H9 (cell line): ENCODE results near the gene TM9SF3. TPM values are rescaled to one million over a fixed set of nuclear protein-coding genes. Genes with fewer than 3 reads are reported as not detected.

Source experiments
- DNase-seq: peaks from one replicate; pipeline ENCODE4 v3.0.0-alpha.2; 2017
- H2AFZ ChIP-seq: one replicate; pipeline ENCODE4 v1.6.1; 2013; ENCODE audit warnings: mild to moderate bottlenecking, low read length, control low read depth, moderate library complexity
- H2AK5ac ChIP-seq: 2 replicates; pipeline ENCODE4 v1.6.1; 2013; ENCODE audit warnings: low read length, control low read depth, mixed read lengths; ENCODE audit not compliant: insufficient read length
- H2BK120ac ChIP-seq: one replicate; pipeline ENCODE4 v1.6.1; 2013; ENCODE audit warnings: low read depth, mild to moderate bottlenecking, low read length, control low read depth, inconsistent platforms; ENCODE audit not compliant: poor library complexity, severe bottlenecking
- H2BK12ac ChIP-seq: 2 replicates; pipeline ENCODE4 v1.6.1; 2013; ENCODE audit warnings: low read length, control low read depth, mixed read lengths, low read depth; ENCODE audit not compliant: insufficient read length
- H2BK15ac ChIP-seq: 2 replicates; pipeline ENCODE4 v1.6.1; 2013; ENCODE audit warnings: low read depth, low read length, control low read depth
- H2BK20ac ChIP-seq: one replicate; pipeline ENCODE4 v1.6.1; 2013; ENCODE audit warnings: low read depth, mild to moderate bottlenecking, low read length, control low read depth, inconsistent platforms; ENCODE audit not compliant: poor library complexity, severe bottlenecking
- H2BK5ac ChIP-seq: 2 replicates; pipeline ENCODE4 v1.6.1; 2013; ENCODE audit warnings: low read length, control low read depth, mixed read lengths; ENCODE audit not compliant: insufficient read length
- H3K14ac ChIP-seq: 2 replicates; pipeline ENCODE4 v1.6.1; 2013; ENCODE audit warnings: low read length, control low read depth; ENCODE audit not compliant: insufficient read depth
- H3K18ac ChIP-seq: 2 replicates; pipeline ENCODE4 v1.6.1; 2013; ENCODE audit warnings: low read depth, mild to moderate bottlenecking, mixed read lengths, low read length, control low read depth; ENCODE audit not compliant: insufficient read length
- H3K23ac ChIP-seq: 2 replicates; pipeline ENCODE4 v1.6.1; 2013; ENCODE audit warnings: low read length, control low read depth, mixed read lengths, low read depth; ENCODE audit not compliant: insufficient read length
- H3K23me2 ChIP-seq: 2 replicates; pipeline ENCODE4 v1.6.1; 2013; ENCODE audit warnings: low read depth, mild to moderate bottlenecking, mixed read lengths, low read length, control low read depth; ENCODE audit not compliant: insufficient read length, poor library complexity, severe bottlenecking
- H3K27ac ChIP-seq: 2 replicates; pipeline ENCODE4 v1.5.1; 2013; ENCODE audit warnings: low read length, control low read depth, mixed read lengths, low read depth; ENCODE audit not compliant: insufficient read length
- H3K27me3 ChIP-seq: 2 replicates; pipeline ENCODE4 v1.6.1; 2013; ENCODE audit warnings: low read length, control low read depth, inconsistent platforms; ENCODE audit not compliant: insufficient read depth
- H3K4ac ChIP-seq: 2 replicates; pipeline ENCODE4 v1.6.1; 2013; ENCODE audit warnings: low read depth, mild to moderate bottlenecking, control low read depth, inconsistent platforms, low read length, moderate library complexity
- H3K4me1 ChIP-seq: 2 replicates; pipeline ENCODE4 v1.6.1; 2013; ENCODE audit warnings: low read length, control low read depth, inconsistent platforms; ENCODE audit not compliant: insufficient read depth
- H3K4me2 ChIP-seq: 2 replicates; pipeline ENCODE4 v1.6.1; 2013; ENCODE audit warnings: low read length, control low read depth, mixed read lengths; ENCODE audit not compliant: insufficient read length, insufficient read depth
- H3K56ac ChIP-seq: 2 replicates; pipeline ENCODE4 v1.6.1; 2013; ENCODE audit warnings: low read depth, mild to moderate bottlenecking, mixed read lengths, low read length, control low read depth; ENCODE audit not compliant: insufficient read length
- H3K79me1 ChIP-seq: 2 replicates; pipeline ENCODE4 v1.6.1; 2013; ENCODE audit warnings: low read depth, mild to moderate bottlenecking, moderate library complexity, low read length, control low read depth, inconsistent platforms; ENCODE audit not compliant: insufficient read depth, poor library complexity, severe bottlenecking
- H3K79me2 ChIP-seq: 2 replicates; pipeline ENCODE4 v1.6.1; 2013; ENCODE audit warnings: low read length, control low read depth, inconsistent platforms; ENCODE audit not compliant: insufficient read depth
- H3K9ac ChIP-seq: 2 replicates; pipeline ENCODE4 v1.6.1; 2013; ENCODE audit warnings: low read length, control low read depth, mixed read lengths; ENCODE audit not compliant: insufficient read length; ENCODE audit errors: extremely low read depth
- H3K9me3 ChIP-seq: one replicate; pipeline ENCODE4 v1.6.1; 2013; ENCODE audit warnings: low read depth, low read length, inconsistent platforms; ENCODE audit not compliant: control insufficient read depth
- H3T11ph ChIP-seq: one replicate; pipeline ENCODE4 v1.6.1; 2013; ENCODE audit warnings: mild to moderate bottlenecking, low read length, control low read depth, inconsistent platforms
- H4K20me1 ChIP-seq: one replicate; pipeline ENCODE4 v1.6.1; 2013; ENCODE audit not compliant: control insufficient read depth, insufficient read length, insufficient read depth
- H4K5ac ChIP-seq: 2 replicates; pipeline ENCODE4 v1.6.1; 2013; ENCODE audit warnings: low read depth, mild to moderate bottlenecking, mixed read lengths, low read length, control low read depth; ENCODE audit not compliant: insufficient read length
- H4K8ac ChIP-seq: replicated peaks from 2 replicates; pipeline ENCODE4 v1.6.1; 2013; ENCODE audit warnings: low read length, control low read depth, mixed read lengths, low read depth; ENCODE audit not compliant: insufficient read length
- H4K91ac ChIP-seq: 2 replicates; pipeline ENCODE4 v1.6.1; 2013; ENCODE audit warnings: low read depth, mild to moderate bottlenecking, moderate library complexity, mixed read lengths, low read length, control low read depth; ENCODE audit not compliant: insufficient read length
- H3K27ac Mint-ChIP-seq, 3 experiments: 2 replicates in 2 of 3; 3 replicates in 1 of 3; pipeline ENCODE4 v1.8.0; 2020 to 2021; ENCODE audit warnings: mixed read lengths in 3 of 3, mild to moderate bottlenecking in 1 of 3, moderate library complexity in 1 of 3
- H3K27me3 Mint-ChIP-seq: 2 replicates; pipeline ENCODE4 v1.8.0; 2021; ENCODE audit warnings: low read depth, mild to moderate bottlenecking, moderate library complexity, mixed read lengths
- H3K36me3 Mint-ChIP-seq, 3 experiments: 2 replicates in 2 of 3; 3 replicates in 1 of 3; pipeline ENCODE4 v1.8.0; 2020 to 2021; ENCODE audit warnings: low read depth in 3 of 3, mixed read lengths in 3 of 3; ENCODE audit not compliant: insufficient read depth in 1 of 3
- H3K4me1 Mint-ChIP-seq, 2 experiments: 2 replicates each; pipeline ENCODE4 v1.8.0; 2020; ENCODE audit warnings: mixed read lengths in 2 of 2
- H3K4me3 Mint-ChIP-seq, 2 experiments: 2 replicates in 1 of 2; 3 replicates in 1 of 2; pipeline ENCODE4 v1.8.0; 2020 to 2021; ENCODE audit warnings: mild to moderate bottlenecking in 2 of 2, mixed read lengths in 2 of 2, moderate library complexity in 1 of 2
- H3K9me3 Mint-ChIP-seq, 2 experiments: 2 replicates in 1 of 2; 3 replicates in 1 of 2; pipeline ENCODE4 v1.8.0; 2020; ENCODE audit warnings: mild to moderate bottlenecking in 2 of 2, mixed read lengths in 2 of 2, moderate library complexity in 1 of 2
- WGBS: extraction: QIAGEN DNeasy Blood & Tissue Kit; methylation state at CpG from one replicate; pipeline ENCODE4 v1.1.7; 2013; ENCODE audit warnings: missing lambda C conversion rate, low lambda C conversion rate, mixed read lengths; ENCODE audit not compliant: insufficient read length; ENCODE audit errors: extremely low coverage; 5-methylcytosine and 5-hydroxymethylcytosine counted together
- long read RNA-seq: library from polyadenylated mRNA; unstranded; transcript quantifications from one replicate; pipeline ENCODE4 v2.0.0, GENCODE V29; 2020
- total RNA-seq: library from RNA; stranded (reverse); gene quantifications from 2 replicates; pipeline ENCODE4 v1.2.1, GENCODE V29; 2021
- TF ChIP-seq, protein P1 (sequence below): fragments of 200-600 bp; sonication (generic); conservative IDR thresholded peaks from 3 replicates; pipeline ENCODE4 v1.8.0; 2021; ENCODE audit warnings: antibody characterized with exemption, mild to moderate bottlenecking

The TM9SF3 gene
- total RNA-seq = 119 and 120 TPM in 2 replicates
- long read RNA-seq, full-length matches to known transcripts = 18 of 45 reads
- long read RNA-seq, partial matches to known transcripts = 18 of 45 reads
- long read RNA-seq, other reads (novel, unspliced or antisense) = 9 of 45 reads

DNA sequence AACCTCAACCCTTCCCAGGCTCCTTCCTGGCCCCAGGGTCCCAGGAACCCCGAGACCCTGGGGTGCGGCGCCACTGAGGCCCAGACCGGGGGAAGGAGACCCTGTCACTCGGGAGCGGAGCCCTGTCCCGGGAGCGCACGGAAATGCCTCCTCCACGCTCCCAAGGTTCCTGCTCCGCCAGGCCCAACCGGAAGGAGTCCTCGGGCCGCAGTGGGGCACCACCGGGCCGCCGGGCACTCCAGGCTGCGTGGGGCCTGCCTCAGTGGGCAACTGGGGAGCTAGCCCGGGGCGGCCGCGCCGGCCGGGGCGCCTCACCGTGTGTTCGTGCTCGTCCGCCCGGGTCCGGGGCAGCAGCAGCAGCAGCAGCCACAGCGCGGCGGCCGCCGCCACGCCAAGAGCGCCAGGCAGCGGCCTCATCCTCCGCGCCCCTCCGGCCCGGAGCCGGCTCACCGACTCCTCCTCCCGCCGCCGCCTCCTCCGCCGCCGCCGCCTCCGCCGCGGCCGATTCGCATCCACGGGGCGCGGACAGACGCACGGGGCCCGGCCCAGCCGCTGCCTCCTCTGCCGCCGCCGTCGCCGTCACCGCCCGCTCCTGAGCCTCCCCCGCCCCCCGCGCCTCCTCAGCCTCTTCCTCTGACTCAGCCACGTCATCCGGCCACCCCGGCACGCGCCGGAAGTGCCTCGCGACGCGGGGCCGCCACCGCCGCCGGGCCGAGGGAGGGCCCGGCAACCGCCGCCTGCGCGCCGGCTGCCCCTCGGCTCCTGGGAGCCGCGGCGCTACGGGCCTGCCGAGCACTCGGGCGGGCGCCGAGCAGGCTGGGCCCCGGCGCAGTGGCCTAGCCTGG lies at the start of gene TM9SF3:
TSS of gene TM9SF3 (minus strand) at position 594 of the 845 bp plus-strand sequence. CDS start at position 417, 177 bp downstream.
- no peak within 1 kb of the TSS for H2BK120ac ChIP-seq
- no peak within 1 kb of the TSS for H4K5ac ChIP-seq
- no peak within 1 kb of the TSS for H3K56ac ChIP-seq
- no peaks in the 10 kb centered on the region for H3K27me3 ChIP-seq
- H3K23me2 ChIP-seq = peaks cover 13% of the 10 kb centered on the region
- no peaks in the 10 kb centered on the region for H3K79me1 ChIP-seq
- peak; percentile 85 for DNase-seq
- no peaks in the 10 kb centered on the region for H3K9me3 Mint-ChIP-seq
- no CpG with 5 or more reads among the region's 107 CpGs for WGBS
- no peak within 1 kb of the TSS for H2BK5ac ChIP-seq
- H3K36me3 Mint-ChIP-seq = no peaks in the 10 kb centered on the region; a peak in 1 of 7 replicates
- H2BK12ac ChIP-seq = no peak within 1 kb of the TSS
- peak within 1 kb of the TSS; percentile 90 to 91; a peak in 4 of 5 replicates for H3K4me3 Mint-ChIP-seq
- peak within 1 kb of the TSS; percentile 82 for H3K9ac ChIP-seq
- H3K4me1 ChIP-seq = no peaks in the 10 kb centered on the region
- no peaks in the 10 kb centered on the region for H3K9me3 ChIP-seq
- H3K79me2 ChIP-seq = peaks cover 32% of the 10 kb centered on the region; the same call in 1 of the 2 replicates
- H3K14ac ChIP-seq = peak within 1 kb of the TSS; percentile 96
- no peak within 1 kb of the TSS for H4K8ac ChIP-seq
- H3K23ac ChIP-seq = no peak within 1 kb of the TSS
- no peak within 1 kb of the TSS for H2BK15ac ChIP-seq
- H2AK5ac ChIP-seq = no peak within 1 kb of the TSS
- peaks cover 15 to 19% of the 10 kb centered on the region in 2 experiments for H3K4me1 Mint-ChIP-seq
- H3K4ac ChIP-seq = no peak within 1 kb of the TSS; the same call in 1 of the 2 replicates
- peak within 1 kb of the TSS; percentile 88 for H3K18ac ChIP-seq
- H2AFZ ChIP-seq = no peak within 1 kb of the TSS
- TF ChIP-seq, protein P1, sequence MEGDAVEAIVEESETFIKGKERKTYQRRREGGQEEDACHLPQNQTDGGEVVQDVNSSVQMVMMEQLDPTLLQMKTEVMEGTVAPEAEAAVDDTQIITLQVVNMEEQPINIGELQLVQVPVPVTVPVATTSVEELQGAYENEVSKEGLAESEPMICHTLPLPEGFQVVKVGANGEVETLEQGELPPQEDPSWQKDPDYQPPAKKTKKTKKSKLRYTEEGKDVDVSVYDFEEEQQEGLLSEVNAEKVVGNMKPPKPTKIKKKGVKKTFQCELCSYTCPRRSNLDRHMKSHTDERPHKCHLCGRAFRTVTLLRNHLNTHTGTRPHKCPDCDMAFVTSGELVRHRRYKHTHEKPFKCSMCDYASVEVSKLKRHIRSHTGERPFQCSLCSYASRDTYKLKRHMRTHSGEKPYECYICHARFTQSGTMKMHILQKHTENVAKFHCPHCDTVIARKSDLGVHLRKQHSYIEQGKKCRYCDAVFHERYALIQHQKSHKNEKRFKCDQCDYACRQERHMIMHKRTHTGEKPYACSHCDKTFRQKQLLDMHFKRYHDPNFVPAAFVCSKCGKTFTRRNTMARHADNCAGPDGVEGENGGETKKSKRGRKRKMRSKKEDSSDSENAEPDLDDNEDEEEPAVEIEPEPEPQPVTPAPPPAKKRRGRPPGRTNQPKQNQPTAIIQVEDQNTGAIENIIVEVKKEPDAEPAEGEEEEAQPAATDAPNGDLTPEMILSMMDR = no peak
- no peak within 1 kb of the TSS for H4K91ac ChIP-seq
- H3K27ac ChIP-seq = peak within 1 kb of the TSS; percentile 51
- H3K27me3 Mint-ChIP-seq = no peaks in the 10 kb centered on the region
- no peak within 1 kb of the TSS for H3T11ph ChIP-seq
- H3K27ac Mint-ChIP-seq = peak within 1 kb of the TSS; percentile 25 to 99 (median 96)
- no peaks in the 10 kb centered on the region for H4K20me1 ChIP-seq
- H3K4me2 ChIP-seq = peak within 1 kb of the TSS; percentile 99
- H2BK20ac ChIP-seq = no peak within 1 kb of the TSS
